MM.1S (cell line): ENCODE results near the gene STX1A.

Experiments
- EZH2 ChIP-seq: fragments of 300-600 bp; sonication (generic); optimal IDR thresholded peaks from 2 replicates; pipeline ENCODE3; 2017; ENCODE audit warnings: low read depth, mild to moderate bottlenecking, antibody characterized with exemption, low read length, mixed read lengths
- EZH2phosphoT487 ChIP-seq: fragments of 300-600 bp; sonication (generic); IDR thresholded peaks from 2 replicates; pipeline ENCODE4 v1.6.1; 2018; ENCODE audit warnings: antibody characterized with exemption, low read length
- TF ChIP-seq, protein P1 (sequence below): fragments of 300-600 bp; sonication (generic); IDR thresholded peaks from 2 replicates; pipeline ENCODE4 v1.5.1; 2016; ENCODE audit warnings: antibody characterized with exemption, low read length, mixed read lengths

- TF ChIP-seq, protein P1, sequence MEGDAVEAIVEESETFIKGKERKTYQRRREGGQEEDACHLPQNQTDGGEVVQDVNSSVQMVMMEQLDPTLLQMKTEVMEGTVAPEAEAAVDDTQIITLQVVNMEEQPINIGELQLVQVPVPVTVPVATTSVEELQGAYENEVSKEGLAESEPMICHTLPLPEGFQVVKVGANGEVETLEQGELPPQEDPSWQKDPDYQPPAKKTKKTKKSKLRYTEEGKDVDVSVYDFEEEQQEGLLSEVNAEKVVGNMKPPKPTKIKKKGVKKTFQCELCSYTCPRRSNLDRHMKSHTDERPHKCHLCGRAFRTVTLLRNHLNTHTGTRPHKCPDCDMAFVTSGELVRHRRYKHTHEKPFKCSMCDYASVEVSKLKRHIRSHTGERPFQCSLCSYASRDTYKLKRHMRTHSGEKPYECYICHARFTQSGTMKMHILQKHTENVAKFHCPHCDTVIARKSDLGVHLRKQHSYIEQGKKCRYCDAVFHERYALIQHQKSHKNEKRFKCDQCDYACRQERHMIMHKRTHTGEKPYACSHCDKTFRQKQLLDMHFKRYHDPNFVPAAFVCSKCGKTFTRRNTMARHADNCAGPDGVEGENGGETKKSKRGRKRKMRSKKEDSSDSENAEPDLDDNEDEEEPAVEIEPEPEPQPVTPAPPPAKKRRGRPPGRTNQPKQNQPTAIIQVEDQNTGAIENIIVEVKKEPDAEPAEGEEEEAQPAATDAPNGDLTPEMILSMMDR, result no peak
- TF ChIP-seq EZH2 (no peak), EZH2phosphoT487 (no peak)
Measured at GRCh38 chr7:73668886-73669230, 50.6 kb downstream of the STX1A start.
